ENCODE measurements around the gene KLK5. TPM values are rescaled to one million over a fixed set of nuclear protein-coding genes. Genes with fewer than 3 reads are reported as not detected.

Gene KLK5
- total RNA-seq, 1 experiment from 2014 or later: not detected

GRCh38 chr19:50932690-50933083 is 20.2 kb downstream of the KLK5 start:
- Mint-ChIP-seq H3K27me3 (ENCODE audit: low read depth) (peaks cover 36% of the 10 kb centered on the region), H3K27ac (no peak overlapping the region), H3K4me1 (peaks cover 4 to 6% of the 10 kb centered on the region in 2 experiments), H3K36me3 (ENCODE audit: insufficient read depth in 1 of 3, low read depth in 3 of 3) (no peaks in the 10 kb centered on the region), H3K9me3 (peaks cover 0 to 2% of the 10 kb centered on the region in 2 experiments; a peak in 1 of 5 replicates), H3K4me3 (no peak overlapping the region)
- Histone ChIP-seq H2BK5ac (ENCODE audit: insufficient read length, low read length) (no peak overlapping the region), H2BK15ac (ENCODE audit: low read depth, low read length) (no peak overlapping the region), H3K56ac (ENCODE audit: insufficient read length, low read depth, low read length) (no peak overlapping the region), H3T11ph (ENCODE audit: low read length) (no peak overlapping the region), H3K23me2 (ENCODE audit: insufficient read length, low read depth, low read length, poor library complexity, severe bottlenecking) (no peaks in the 10 kb centered on the region), H3K79me2 (ENCODE audit: insufficient read depth, low read length) (no peaks in the 10 kb centered on the region), H4K20me1 (ENCODE audit: control insufficient read depth, insufficient read depth, insufficient read length) (no peaks in the 10 kb centered on the region), H3K4me1 (ENCODE audit: insufficient read depth, low read length) (no peaks in the 10 kb centered on the region; the same call in 1 of the 2 replicates), H2BK12ac (ENCODE audit: insufficient read length, low read depth, low read length) (no peak overlapping the region), H3K9me3 (ENCODE audit: control insufficient read depth, low read depth, low read length) (no peaks in the 10 kb centered on the region), H3K27me3 (ENCODE audit: insufficient read depth, low read length) (no peaks in the 10 kb centered on the region), H3K9ac (ENCODE audit: extremely low read depth, insufficient read length, low read length) (no peak overlapping the region), H4K5ac (ENCODE audit: insufficient read length, low read depth, low read length) (no peak overlapping the region), H2AK5ac (ENCODE audit: insufficient read length, low read length) (no peak overlapping the region), H2BK120ac (ENCODE audit: low read depth, low read length, poor library complexity, severe bottlenecking) (no peak overlapping the region), H4K8ac (replicated peaks; ENCODE audit: insufficient read length, low read depth, low read length) (no peak overlapping the region), H4K91ac (ENCODE audit: insufficient read length, low read depth, low read length) (no peak overlapping the region), H3K79me1 (ENCODE audit: insufficient read depth, low read depth, low read length, poor library complexity, severe bottlenecking) (no peaks in the 10 kb centered on the region), H3K18ac (ENCODE audit: insufficient read length, low read depth, low read length) (no peak overlapping the region), H3K27ac (ENCODE audit: insufficient read length, low read depth, low read length) (no peak overlapping the region), H2BK20ac (ENCODE audit: low read depth, low read length, poor library complexity, severe bottlenecking) (no peak overlapping the region), H3K4me2 (ENCODE audit: insufficient read depth, insufficient read length, low read length) (no peak overlapping the region), H3K14ac (ENCODE audit: insufficient read depth, low read length) (no peak overlapping the region), H3K4ac (ENCODE audit: low read depth, low read length) (no peak overlapping the region), H2AFZ (ENCODE audit: low read length) (no peak overlapping the region), H3K23ac (ENCODE audit: insufficient read length, low read depth, low read length) (no peak overlapping the region)
- no peak for DNase-seq
- WGBS (ENCODE audit: extremely low coverage, insufficient read length, low lambda C conversion rate): no CpG with 5 or more reads among the region's 4 CpGs
- TF ChIP-seq CTCF (conservative IDR thresholded peaks at IDR 0.05): no peak

Data from H9 (cell line).